Glutamatergic neuron (in vitro differentiated cells): ENCODE results near the gene CTCFL. TPM values are rescaled to one million over a fixed set of nuclear protein-coding genes. Genes with fewer than 3 reads are reported as not detected.

ENCODE experiments used
- DNase-seq: peaks from one replicate; pipeline ENCODE4 v3.0.0; 2022
- H3K27ac Mint-ChIP-seq: one replicate; pipeline ENCODE4 v1.8.0; 2020; ENCODE audit warnings: mild to moderate bottlenecking, mixed read lengths, inconsistent platforms; ENCODE audit not compliant: unreplicated experiment
- H3K27me3 Mint-ChIP-seq: one replicate; pipeline ENCODE4 v1.8.0; 2020; ENCODE audit warnings: mild to moderate bottlenecking, moderate library complexity, mixed read lengths, inconsistent platforms; ENCODE audit not compliant: unreplicated experiment
- H3K36me3 Mint-ChIP-seq: one replicate; pipeline ENCODE4 v1.8.0; 2020; ENCODE audit warnings: mild to moderate bottlenecking, mixed read lengths, inconsistent platforms; ENCODE audit not compliant: unreplicated experiment
- H3K4me1 Mint-ChIP-seq: one replicate; pipeline ENCODE4 v1.8.0; 2020; ENCODE audit warnings: mild to moderate bottlenecking, low read depth, mixed read lengths, inconsistent platforms; ENCODE audit not compliant: unreplicated experiment
- H3K4me3 Mint-ChIP-seq: one replicate; pipeline ENCODE4 v1.8.0; 2020; ENCODE audit warnings: mild to moderate bottlenecking, mixed read lengths, inconsistent platforms; ENCODE audit not compliant: unreplicated experiment
- H3K9me3 Mint-ChIP-seq: one replicate; pipeline ENCODE4 v1.8.0; 2020; ENCODE audit warnings: mild to moderate bottlenecking, moderate library complexity, mixed read lengths, inconsistent platforms; ENCODE audit not compliant: unreplicated experiment
- total RNA-seq: library from RNA; stranded (reverse); fragmentation: NEBNext Ultra II Directional; extraction: Animal tissue kit (Norgen Biotek cat#: 25700); gene quantifications from one replicate; pipeline ENCODE4 v1.2.1, GENCODE V29; 2021; ENCODE audit not compliant: unreplicated experiment
- TF ChIP-seq, protein P1 (sequence below): fragments of 200-600 bp; sonication (generic); IDR thresholded peaks from one replicate; pipeline ENCODE4 v1.5.0; 2021; ENCODE audit not compliant: partially characterized antibody, unreplicated experiment

The CTCFL gene
- total RNA-seq, 1 donor from 2014 or later = not detected

DNA sequence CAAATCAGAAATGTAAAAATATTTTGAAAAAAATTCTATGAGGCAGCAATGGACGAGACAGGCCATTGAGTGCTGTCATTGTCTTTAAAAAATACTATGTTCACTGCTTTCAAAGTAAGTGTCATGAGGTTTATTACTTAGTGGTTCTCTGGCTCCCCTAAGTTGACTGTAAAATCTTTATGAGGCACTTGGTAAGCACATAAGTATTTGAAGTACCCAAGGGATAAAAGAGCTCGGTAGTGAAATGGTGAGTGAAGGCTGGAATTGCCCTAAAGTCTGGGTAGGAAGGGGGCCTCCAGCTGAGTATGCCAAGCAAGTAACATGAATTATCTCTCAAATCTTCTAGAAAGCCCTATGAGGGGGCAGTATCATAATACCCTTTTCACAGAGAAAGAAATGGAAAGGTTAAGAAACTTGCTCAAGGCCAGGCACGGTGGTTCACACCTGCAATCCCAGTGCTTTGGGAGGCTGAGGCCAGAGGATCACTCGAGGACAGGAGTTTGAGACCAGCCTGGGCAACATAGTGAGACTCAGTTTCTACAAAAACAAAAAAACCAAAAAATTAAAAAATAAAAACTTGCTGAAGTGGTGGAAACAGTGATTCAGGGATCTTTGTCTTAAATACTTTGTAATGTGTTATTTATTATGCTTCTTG, 5.5 kb upstream of the CTCFL start:
- peaks cover 7% of the 10 kb centered on the region for H3K36me3 Mint-ChIP-seq
- no peak for DNase-seq
- TF ChIP-seq, protein P1, sequence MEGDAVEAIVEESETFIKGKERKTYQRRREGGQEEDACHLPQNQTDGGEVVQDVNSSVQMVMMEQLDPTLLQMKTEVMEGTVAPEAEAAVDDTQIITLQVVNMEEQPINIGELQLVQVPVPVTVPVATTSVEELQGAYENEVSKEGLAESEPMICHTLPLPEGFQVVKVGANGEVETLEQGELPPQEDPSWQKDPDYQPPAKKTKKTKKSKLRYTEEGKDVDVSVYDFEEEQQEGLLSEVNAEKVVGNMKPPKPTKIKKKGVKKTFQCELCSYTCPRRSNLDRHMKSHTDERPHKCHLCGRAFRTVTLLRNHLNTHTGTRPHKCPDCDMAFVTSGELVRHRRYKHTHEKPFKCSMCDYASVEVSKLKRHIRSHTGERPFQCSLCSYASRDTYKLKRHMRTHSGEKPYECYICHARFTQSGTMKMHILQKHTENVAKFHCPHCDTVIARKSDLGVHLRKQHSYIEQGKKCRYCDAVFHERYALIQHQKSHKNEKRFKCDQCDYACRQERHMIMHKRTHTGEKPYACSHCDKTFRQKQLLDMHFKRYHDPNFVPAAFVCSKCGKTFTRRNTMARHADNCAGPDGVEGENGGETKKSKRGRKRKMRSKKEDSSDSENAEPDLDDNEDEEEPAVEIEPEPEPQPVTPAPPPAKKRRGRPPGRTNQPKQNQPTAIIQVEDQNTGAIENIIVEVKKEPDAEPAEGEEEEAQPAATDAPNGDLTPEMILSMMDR = no peak
- peaks cover 2% of the 10 kb centered on the region for H3K9me3 Mint-ChIP-seq
- peaks cover 7% of the 10 kb centered on the region for H3K27me3 Mint-ChIP-seq
- H3K27ac Mint-ChIP-seq = no peak overlapping the region
- H3K4me3 Mint-ChIP-seq = no peak overlapping the region
- H3K4me1 Mint-ChIP-seq = no peaks in the 10 kb centered on the region

DNA sequence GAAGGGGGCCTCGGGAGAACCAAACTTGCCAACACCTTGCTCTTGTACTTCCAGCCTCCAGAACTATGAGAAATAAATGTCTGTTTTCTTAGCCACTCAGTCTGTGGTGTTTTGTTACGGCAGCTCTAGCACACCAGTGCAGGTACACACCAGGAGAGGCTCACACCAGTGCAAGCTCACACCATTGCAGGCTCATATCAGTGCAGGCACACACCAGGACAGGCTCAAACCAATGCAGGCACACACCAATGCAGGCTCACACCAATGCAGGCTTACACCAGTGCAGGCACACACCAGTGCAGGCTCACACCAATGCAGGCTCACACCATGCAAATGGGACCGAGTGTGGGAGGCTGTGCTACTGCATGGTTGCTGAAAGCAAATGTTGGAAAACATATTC, 4.9 kb upstream of the CTCFL start:
- DNase-seq = no peak
- TF ChIP-seq, protein P1 = no peak
- Mint-ChIP-seq H3K27me3 (peaks cover 6% of the 10 kb centered on the region), H3K27ac (no peak overlapping the region), H3K9me3 (peaks cover 2% of the 10 kb centered on the region), H3K4me3 (no peak overlapping the region), H3K4me1 (no peaks in the 10 kb centered on the region), H3K36me3 (peaks cover 7% of the 10 kb centered on the region)

DNA sequence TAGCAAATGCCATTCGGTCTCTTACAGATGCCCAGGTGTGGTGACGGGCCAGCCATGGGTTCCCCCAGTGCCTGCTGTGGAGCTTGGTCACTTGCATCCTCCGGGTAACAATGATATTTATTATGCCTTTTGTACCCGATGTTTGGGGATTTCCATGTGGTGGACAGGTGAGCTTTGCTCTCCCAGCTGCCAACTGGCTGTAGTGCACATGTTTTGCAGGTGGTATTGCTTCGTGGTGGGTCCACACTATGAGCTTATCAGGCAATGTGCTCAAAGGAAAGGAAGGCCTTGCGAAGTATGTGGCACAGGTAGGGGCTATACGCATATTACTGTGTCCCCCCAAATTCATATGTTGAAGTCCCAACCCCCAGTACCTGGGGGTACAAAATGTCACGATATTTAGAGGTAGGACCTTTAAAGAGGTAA, 4.2 kb upstream of the CTCFL start:
- DNase-seq = no peak
- TF ChIP-seq, protein P1 = no peak
- Mint-ChIP-seq H3K9me3 (peaks cover 2% of the 10 kb centered on the region), H3K27ac (no peak overlapping the region), H3K27me3 (peaks cover 6% of the 10 kb centered on the region), H3K4me3 (no peak overlapping the region), H3K4me1 (no peaks in the 10 kb centered on the region), H3K36me3 (peaks cover 7% of the 10 kb centered on the region)

DNA sequence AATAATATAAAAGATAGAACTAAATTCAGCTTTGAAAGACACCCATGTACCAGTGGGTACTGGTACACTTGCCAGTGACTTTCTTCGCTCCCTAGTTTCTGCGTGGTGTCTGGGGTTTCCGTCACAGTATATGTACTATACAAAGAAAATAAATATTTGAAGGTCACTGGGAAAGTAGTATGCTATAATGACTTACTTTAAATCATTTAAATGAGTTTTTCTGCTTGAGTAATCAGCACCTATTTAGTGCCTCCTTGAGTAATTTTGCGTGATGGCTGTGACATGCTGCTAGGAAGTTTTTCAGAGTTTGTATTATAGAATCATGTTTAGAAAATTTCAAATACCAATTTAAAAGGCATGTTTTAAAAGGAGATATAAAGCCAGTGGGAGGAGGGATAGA, 3.2 kb upstream of the CTCFL start:
- no peak overlapping the region for H3K27ac Mint-ChIP-seq

DNA sequence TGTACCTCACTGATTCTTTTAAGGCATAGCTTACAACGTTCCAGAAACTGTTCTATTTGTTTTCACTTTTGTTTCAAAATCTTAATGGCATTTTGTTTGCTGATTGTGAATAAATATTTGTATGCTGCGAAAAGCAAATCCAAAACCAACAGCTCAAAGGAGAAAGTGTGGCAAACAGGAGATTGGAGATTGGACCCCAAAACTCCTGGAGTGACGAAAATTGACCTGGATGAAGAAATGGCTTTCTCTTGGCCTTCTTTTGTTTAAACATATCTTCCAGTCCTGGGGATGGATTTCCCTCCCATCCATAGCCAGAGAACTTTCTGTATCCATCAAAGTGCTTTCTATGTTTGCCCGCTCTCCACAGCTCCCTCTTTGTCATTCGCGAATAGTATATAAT, 2.8 kb upstream of the CTCFL start:
- Mint-ChIP-seq H3K27me3 (peaks cover 4% of the 10 kb centered on the region), H3K4me1 (no peaks in the 10 kb centered on the region), H3K9me3 (no peaks in the 10 kb centered on the region), H3K27ac (no peak overlapping the region), H3K4me3 (no peak overlapping the region), H3K36me3 (no peaks in the 10 kb centered on the region)
- TF ChIP-seq, protein P1 = no peak
- DNase-seq = no peak

More for the DNA sequence above, 3.2 kb upstream of the CTCFL start:
- Mint-ChIP-seq H3K4me3 (no peak overlapping the region), H3K27me3 (peaks cover 4% of the 10 kb centered on the region), H3K4me1 (no peaks in the 10 kb centered on the region), H3K36me3 (no peaks in the 10 kb centered on the region), H3K9me3 (no peaks in the 10 kb centered on the region)
- TF ChIP-seq, protein P1 = no peak
- no peak for DNase-seq
